Activated CD4-positive, alpha-beta T cell treated with anti-CD3 and anti-CD28 coated beads, Interleukin-2, amount 10 ng/mL, durations not matched to agents 24 days and 14 days (primary cell): ENCODE data around the gene SUPT4H1. TPM values are rescaled to one million over a fixed set of nuclear protein-coding genes. Genes with fewer than 3 reads are reported as not detected.
"Not testable (repeated sequence)": the region's sequence is repeated elsewhere in the genome, so short reads cannot be mapped to it uniquely, and the experiment has no call there.

ENCODE experiments used
- DNase-seq: peaks from one replicate; pipeline ENCODE4 v3.0.0; 2022
- H3K27ac Mint-ChIP-seq: one replicate; pipeline ENCODE4 v1.8.0; 2022; ENCODE audit warnings: mild to moderate bottlenecking, mixed read lengths
- H3K27me3 Mint-ChIP-seq: one replicate; pipeline ENCODE4 v1.8.0; 2022; ENCODE audit warnings: mixed read lengths
- H3K36me3 Mint-ChIP-seq: one replicate; pipeline ENCODE4 v1.8.0; 2022; ENCODE audit warnings: low read depth, mild to moderate bottlenecking, mixed read lengths
- H3K4me1 Mint-ChIP-seq: one replicate; pipeline ENCODE4 v1.8.0; 2021; ENCODE audit warnings: mixed read lengths
- H3K4me3 Mint-ChIP-seq: one replicate; pipeline ENCODE4 v1.8.0; 2022; ENCODE audit warnings: mild to moderate bottlenecking, moderate library complexity, mixed read lengths
- H3K9me3 Mint-ChIP-seq: one replicate; pipeline ENCODE4 v1.8.0; 2021; ENCODE audit warnings: mixed read lengths
- intact Hi-C: fragments of 100-400 bp; cut with micrococcal nuclease; formaldehyde crosslinking; loops from one replicate; pipeline ENCODE4 v1.15.1; 2023
- total RNA-seq: library from RNA; stranded (reverse); gene quantifications from 2 replicates; pipeline ENCODE4 v1.2.3, GENCODE V29; 2022

Gene SUPT4H1
- total RNA-seq, 1 donor from 2014 or later = 139 TPM

DNA sequence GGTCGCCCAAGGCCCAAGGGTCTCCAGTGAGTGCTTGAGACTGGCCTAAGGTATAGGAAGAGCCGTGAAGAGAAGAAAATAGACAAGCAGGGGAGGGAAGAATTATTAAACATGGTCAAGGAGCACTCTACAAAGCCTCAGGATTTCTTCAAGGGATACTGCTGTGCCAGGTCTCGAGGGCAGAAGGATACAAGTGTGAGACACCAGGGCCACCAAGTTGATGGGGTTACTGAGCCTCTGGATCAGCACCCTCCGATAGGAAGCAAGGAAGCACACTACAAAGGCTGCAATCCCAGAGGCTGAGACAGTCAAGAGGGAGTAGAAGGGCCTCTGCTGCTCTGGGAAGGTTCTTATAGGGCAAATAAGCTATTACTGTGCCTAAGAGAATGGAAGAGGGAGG is 6.5 kb downstream of the SUPT4H1 start:
- H3K4me3 Mint-ChIP-seq = peak overlapping the region; percentile 91
- DNase-seq = no peak
- H3K27me3 Mint-ChIP-seq = no peaks in the 10 kb centered on the region
- intact Hi-C loops = loop anchor here (2.0 kb wide), 2 partner anchors 67 to 339 kb away; partner anchors contain the start of gene SRSF1
- H3K9me3 Mint-ChIP-seq = no peaks in the 10 kb centered on the region
- H3K27ac Mint-ChIP-seq = peak overlapping the region; percentile 100
- peaks cover 90% of the 10 kb centered on the region for H3K36me3 Mint-ChIP-seq
- peaks cover 71% of the 10 kb centered on the region for H3K4me1 Mint-ChIP-seq

DNA sequence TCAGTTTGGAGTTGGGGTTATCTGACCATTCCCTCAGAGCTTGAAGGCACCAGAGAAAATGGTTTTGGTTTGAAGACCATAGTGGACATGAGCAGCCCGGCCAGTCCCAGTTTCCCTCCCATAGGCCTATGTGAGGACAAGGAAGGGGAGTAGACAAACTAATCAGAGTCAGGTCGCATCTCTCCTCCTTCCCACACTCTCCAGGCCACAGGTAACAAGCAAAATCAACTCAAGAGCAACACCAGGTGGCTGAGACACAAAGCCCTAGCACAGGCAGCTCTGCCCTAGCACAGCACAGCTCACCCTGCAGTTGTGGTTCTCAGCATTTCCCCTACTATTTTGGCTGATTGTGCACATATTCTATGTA is 7.2 kb downstream of the SUPT4H1 start:
- Mint-ChIP-seq H3K36me3 (peaks cover 92% of the 10 kb centered on the region), H3K4me3 (peak overlapping the region; percentile 91), H3K27me3 (no peaks in the 10 kb centered on the region), H3K4me1 (peaks cover 74% of the 10 kb centered on the region), H3K9me3 (no peaks in the 10 kb centered on the region), H3K27ac (peak overlapping the region; percentile 100)
- intact Hi-C loops = loop anchor here (1.0 to 2.0 kb wide), 5 partner anchors 8 to 338 kb away; partner anchors contain the start of genes SRSF1 and SUPT4H1
- DNase-seq = peak; percentile 89

DNA sequence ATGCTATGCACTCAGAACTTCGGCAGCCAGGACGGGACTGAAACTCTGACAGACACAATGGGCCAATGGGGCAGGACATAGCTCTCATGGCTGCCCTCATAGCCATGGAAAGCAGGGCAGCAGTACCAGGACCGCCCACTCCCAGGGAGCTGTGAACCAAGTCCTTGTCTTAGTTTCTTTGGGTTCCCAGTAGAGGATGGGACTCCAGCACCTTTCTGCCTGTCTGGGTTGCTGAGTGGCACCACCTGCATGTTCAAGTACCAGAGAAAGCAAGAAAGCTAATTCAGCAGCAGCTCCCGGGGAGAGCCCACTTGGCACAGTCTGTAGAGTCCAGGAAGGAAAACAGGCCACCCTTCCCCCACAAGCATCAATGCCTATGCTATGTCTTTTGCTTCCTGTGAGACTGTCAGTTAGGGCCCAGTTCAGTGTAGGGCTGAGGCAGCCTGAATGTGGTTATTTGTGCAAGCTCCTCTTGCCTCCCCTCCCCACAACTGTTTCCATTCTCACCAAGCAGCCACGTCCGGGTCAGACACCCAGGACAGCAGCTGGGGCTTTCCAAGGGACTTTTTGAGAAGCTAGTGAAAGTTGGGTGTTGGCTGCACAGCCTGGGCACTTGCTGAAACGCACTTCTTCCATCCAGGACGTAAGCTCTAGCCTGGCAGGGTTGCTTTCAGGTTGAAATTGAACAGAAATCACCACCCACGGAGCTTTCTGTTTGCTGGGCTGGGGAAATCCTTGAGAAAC is 7.8 kb downstream of the SUPT4H1 start:
- Mint-ChIP-seq H3K4me3 (peak overlapping the region; percentile 91), H3K36me3 (peaks cover 91% of the 10 kb centered on the region), H3K27ac (peak overlapping the region; percentile 100), H3K9me3 (no peaks in the 10 kb centered on the region), H3K4me1 (peaks cover 72% of the 10 kb centered on the region), H3K27me3 (no peaks in the 10 kb centered on the region)
- intact Hi-C loops = loop anchor here (1.0 to 2.0 kb wide), 5 partner anchors 8 to 337 kb away; partner anchors contain the start of genes SRSF1 and SUPT4H1
- DNase-seq = peak; percentile 97

DNA sequence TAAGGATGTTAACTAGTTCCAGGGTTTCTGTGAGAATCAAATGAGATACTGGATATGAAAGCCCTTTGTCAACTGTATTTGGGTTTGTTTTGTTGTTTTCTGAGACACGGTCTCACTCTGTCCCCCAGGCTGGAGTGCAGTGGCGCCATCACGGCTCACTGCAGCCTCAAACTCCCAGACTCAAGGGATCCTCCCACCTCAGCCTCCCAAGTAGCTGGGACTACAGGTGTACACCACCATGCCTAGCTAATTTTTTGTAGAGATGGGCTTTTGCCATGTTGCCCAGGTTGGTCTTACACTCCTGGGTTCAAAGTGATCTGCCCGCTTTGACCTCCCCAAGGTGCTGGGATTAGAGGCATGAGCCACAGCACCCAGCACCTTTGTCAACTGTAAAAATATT is 8.9 kb downstream of the SUPT4H1 start:
- peak overlapping the region; percentile 100 for H3K27ac Mint-ChIP-seq
- peaks cover 84% of the 10 kb centered on the region for H3K36me3 Mint-ChIP-seq
- H3K4me1 Mint-ChIP-seq = peaks cover 71% of the 10 kb centered on the region
- peak overlapping the region; percentile 91 for H3K4me3 Mint-ChIP-seq
- no peaks in the 10 kb centered on the region for H3K9me3 Mint-ChIP-seq
- no peaks in the 10 kb centered on the region for H3K27me3 Mint-ChIP-seq
- peak; percentile 58 for DNase-seq
- intact Hi-C loops = no loop called here

DNA sequence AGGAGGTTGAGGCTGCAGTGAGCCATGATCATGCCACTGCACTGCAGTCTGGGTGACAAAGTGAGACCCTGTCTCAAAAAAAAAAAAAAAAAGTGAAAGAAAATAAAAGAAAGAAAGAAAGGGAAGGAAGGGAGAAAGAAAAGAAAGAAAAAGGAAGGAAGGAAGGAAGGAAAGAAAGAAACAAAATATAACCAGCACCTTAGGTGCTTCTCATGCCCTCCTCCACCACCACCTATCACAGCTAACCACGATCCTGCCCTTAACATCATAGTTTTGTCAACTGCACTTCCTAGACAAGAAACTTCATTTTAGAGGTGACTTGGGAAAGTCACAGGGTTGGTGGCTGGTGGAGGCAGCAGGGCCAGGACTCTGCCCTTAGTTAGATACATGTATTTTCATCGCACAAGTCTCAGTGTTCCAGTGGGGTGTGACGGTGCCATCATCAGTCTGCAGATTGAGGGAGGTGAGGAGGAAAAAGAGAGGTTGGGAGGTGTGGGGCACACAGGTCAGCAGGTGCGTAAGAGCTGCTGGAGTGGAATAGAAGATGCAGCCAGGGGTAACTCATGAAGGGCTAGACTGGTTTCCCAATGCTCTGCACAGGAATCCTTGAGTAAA is 10.0 kb downstream of the SUPT4H1 start:
- peaks cover 71% of the 10 kb centered on the region for H3K4me1 Mint-ChIP-seq
- H3K4me3 Mint-ChIP-seq = peak overlapping the region; percentile 91
- intact Hi-C loops = no loop called here
- H3K27ac Mint-ChIP-seq = peak overlapping the region; percentile 100
- peak; percentile 68 for DNase-seq
- no peaks in the 10 kb centered on the region for H3K27me3 Mint-ChIP-seq
- H3K36me3 Mint-ChIP-seq = peaks cover 72% of the 10 kb centered on the region
- no peaks in the 10 kb centered on the region for H3K9me3 Mint-ChIP-seq

DNA sequence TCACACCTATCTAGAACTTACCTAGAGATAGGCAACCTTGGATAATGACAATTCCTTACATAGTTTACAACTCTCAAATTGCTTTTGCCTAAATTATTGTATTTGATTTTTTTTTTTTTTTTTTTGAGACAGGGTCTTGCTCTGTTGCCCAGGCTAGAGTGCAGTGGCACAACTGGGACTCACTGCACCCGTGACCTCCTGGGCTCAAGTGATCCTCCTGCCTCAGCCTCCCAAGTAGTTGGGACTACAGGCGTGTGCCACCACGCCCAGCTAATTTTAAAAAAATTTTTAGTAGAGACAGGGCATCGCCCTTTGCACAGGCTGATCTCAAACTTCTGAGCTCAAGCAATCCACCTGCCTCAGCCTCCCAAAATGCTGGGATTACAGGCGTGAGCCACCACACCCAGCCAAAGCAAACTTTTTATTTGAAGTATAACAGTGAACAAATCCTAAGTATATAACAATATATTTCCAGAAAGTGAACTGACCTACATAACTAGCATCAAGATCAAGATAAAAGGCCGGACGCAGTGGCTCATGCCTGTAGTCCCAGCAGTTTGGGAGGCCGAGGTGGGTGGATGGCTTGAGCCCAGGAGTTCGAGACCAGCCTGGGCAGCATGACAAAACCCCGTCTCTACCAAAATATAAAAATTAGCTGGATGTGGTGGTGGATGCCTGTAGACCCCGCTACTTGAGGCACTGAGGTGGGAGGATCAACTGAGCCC is 10.7 kb downstream of the SUPT4H1 start:
- H3K9me3 Mint-ChIP-seq, intact Hi-C loops, H3K27me3 Mint-ChIP-seq: not testable (repeated sequence)
- Mint-ChIP-seq H3K4me1 (peaks cover 71% of the 10 kb centered on the region), H3K4me3 (peak overlapping the region; percentile 91), H3K27ac (peak overlapping the region; percentile 100), H3K36me3 (peaks cover 65% of the 10 kb centered on the region)
- peak; percentile 58 for DNase-seq

DNA sequence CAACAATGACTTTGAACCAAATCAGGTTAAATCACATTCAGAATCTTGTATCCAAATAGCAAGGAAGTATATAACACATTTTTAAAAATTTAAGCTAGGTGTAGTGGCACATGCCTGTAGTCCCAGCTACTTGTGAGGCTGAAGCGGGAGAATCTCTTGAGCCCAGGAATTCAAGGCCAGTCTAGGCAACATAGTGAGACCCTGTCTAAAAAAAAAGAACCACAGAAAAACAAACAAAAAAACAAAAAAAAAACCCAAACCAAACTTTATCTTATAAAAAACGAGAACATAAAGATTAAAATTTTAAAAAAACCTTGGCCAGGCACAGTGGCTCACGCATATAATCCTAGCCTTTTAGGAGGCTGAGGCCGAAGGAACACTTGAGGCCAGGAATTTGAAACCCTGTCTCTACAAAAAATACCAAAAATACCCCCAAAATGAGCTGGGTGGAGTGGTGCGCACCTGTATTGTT is 11.6 kb downstream of the SUPT4H1 start:
- Mint-ChIP-seq H3K4me1 (peaks cover 71% of the 10 kb centered on the region), H3K27ac (peak overlapping the region; percentile 100), H3K4me3 (peak overlapping the region; percentile 91), H3K27me3 (no peaks in the 10 kb centered on the region), H3K36me3 (peaks cover 57% of the 10 kb centered on the region), H3K9me3 (no peaks in the 10 kb centered on the region)
- no peak for DNase-seq
- intact Hi-C loops = no loop called here

DNA sequence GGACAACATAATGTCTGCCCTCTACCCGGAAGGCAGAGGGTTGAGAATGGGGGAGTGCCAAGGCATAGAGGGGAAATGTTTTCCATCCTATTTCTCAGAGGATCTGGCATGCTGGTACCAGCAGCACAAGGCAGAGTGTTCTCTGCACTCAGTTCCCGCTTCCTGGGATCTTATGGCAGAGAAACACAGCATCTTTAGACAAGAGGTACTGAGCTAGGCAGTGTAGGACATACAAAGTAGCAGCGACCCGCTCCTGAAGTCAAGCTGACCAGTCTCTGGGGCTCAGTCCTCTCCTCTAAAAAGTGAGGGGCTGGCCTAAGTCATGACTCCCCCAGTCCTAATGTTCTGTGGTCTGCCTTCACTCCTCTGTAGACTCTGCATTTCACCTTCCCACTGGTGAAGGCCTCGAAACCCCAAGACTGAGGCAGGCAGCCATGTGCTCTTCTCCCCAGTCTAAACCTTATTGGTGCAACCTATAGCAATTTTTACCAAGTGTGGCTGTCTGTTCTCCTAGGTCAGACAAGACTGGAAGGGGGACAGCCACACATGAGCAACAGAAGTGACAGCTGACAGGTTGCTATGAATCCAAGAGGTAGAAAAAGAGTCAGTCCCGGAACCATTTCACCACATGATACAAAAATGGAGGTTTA is 12.1 kb downstream of the SUPT4H1 start:
- Mint-ChIP-seq H3K27ac (peak overlapping the region; percentile 100), H3K4me3 (peak overlapping the region; percentile 91), H3K27me3 (no peaks in the 10 kb centered on the region), H3K4me1 (peaks cover 70% of the 10 kb centered on the region), H3K9me3 (no peaks in the 10 kb centered on the region), H3K36me3 (peaks cover 51% of the 10 kb centered on the region)
- intact Hi-C loops = loop anchor here (2.0 to 10.0 kb wide), 8 partner anchors 13 to 1502 kb away; partner anchors contain the start of genes PRR11, SKA2, SUPT4H1 and VEZF1
- DNase-seq = peak; percentile 77

DNA sequence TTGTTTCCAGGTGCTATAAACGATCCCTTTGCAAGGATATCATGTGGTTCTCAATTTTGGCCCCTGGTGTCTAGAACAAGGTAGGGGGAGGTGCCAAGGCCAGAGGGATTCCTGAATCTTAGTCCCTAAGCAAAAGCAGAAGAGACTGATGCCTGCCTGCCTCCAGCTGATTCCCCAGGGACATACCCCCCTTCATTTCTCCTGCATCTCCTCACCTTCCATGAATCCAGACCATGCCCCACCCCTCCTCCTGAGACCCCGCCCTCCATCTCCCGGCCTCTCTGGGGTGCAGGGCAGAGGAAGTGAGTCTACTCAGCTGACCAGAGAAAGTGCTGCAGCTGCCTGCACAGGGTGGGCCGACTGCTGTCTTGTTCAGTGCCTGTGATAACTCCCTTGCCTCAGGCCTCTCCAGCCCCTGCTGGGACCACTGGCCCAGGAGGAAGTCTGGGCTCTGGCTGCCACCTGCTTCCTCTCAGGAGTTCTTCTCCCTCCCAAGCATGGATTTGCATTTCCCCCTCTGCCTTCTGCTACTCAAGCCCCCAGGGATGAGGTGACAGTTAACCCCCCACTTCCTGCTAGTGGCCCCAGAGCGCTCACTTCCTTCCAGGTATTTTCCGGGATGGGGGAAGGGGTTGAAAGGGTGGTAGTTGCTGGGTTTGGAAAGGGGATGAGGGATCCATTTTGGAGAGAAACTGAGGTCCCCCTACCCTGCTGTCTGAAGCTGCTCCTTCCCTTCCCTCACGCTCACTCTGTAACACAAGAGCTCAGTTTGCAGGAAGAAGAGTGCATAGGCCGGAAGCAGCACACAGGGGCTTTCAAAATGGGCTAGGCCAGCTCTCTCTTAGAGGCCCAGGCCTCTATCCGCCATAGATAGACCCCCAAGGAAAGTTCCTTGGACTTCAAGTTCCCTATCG is 12.9 kb downstream of the SUPT4H1 start:
- Mint-ChIP-seq H3K27ac (peak overlapping the region; percentile 100), H3K27me3 (no peaks in the 10 kb centered on the region), H3K36me3 (peaks cover 50% of the 10 kb centered on the region), H3K4me1 (peaks cover 69% of the 10 kb centered on the region), H3K9me3 (no peaks in the 10 kb centered on the region), H3K4me3 (peak overlapping the region; percentile 91)
- intact Hi-C loops = loop anchor here (1.0 to 10.0 kb wide), 9 partner anchors 10 to 1503 kb away; partner anchors contain the start of genes PRR11, SKA2, SUPT4H1 and VEZF1
- peak; percentile 92 for DNase-seq

DNA sequence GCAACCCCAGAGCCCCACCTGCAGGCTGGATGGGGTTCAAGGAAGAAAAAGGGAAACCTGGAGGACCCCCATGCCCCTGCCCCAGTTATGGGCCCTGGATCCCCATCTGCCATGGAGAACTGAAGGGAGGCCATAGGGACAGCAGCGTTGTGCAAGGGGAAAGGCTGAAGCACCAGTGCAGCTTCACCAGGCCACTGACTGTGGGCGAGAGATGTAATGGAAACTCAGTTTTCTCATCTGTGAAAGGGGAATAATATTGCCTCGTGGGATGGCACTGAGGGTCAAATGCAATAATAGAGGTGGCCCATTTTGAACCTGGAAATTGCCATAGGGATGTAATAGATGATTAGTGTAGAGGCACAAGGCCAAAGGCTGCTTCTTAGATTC is 13.6 kb downstream of the SUPT4H1 start:
- no peaks in the 10 kb centered on the region for H3K9me3 Mint-ChIP-seq
- DNase-seq = no peak
- intact Hi-C loops = loop anchor here (1.0 to 10.0 kb wide), 9 partner anchors 9 to 1504 kb away; partner anchors contain the start of genes PRR11, SKA2, SUPT4H1 and VEZF1
- peak overlapping the region; percentile 100 for H3K27ac Mint-ChIP-seq
- H3K4me3 Mint-ChIP-seq = peak overlapping the region; percentile 91
- no peaks in the 10 kb centered on the region for H3K27me3 Mint-ChIP-seq
- H3K4me1 Mint-ChIP-seq = peaks cover 66% of the 10 kb centered on the region
- H3K36me3 Mint-ChIP-seq = peaks cover 45% of the 10 kb centered on the region

DNA sequence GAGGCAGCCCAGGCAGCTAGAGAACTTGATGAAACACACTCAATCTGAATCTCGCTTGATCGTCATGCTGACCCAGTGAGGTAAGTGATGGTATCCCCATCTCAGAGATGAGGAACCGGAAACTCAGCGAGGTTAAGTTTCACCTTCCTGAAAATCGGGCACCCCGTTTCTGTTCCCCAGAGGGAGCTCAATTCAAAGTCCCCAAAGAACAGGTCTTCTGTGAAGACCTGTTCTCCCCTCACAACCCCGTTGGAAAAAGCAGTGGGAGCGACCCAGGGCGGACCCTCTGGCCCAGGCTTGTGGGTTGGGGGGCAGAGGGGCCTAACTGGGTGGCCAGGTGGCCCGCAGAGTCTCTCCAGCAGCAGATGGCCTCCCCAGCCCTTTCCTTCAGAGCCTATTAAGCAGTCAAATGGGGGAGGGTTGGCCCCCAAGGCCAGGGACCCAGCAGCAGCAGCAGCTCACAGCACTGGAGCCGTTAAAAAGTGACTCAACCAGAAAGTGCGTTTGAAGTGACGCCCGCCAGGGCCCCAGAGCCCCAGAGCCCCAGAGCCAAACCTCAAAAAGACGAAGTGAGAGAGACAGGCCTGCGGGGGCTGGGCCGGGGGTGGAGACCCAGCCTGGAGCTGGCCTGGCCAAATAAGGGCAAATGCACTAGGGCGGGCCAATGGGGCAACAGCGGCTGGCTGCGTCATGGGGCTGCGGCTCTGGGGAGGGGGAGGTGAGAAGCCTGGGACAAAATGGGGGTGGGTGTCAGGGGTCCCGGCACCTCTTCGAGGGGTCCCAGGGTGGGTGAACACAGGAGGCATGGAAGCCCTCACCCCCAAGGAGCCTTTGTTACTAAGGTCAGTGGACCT is 14.2 kb downstream of the SUPT4H1 start:
- Mint-ChIP-seq H3K36me3 (peaks cover 43% of the 10 kb centered on the region), H3K27me3 (no peaks in the 10 kb centered on the region), H3K4me1 (peaks cover 59% of the 10 kb centered on the region), H3K27ac (peak overlapping the region; percentile 100), H3K9me3 (no peaks in the 10 kb centered on the region), H3K4me3 (peak overlapping the region; percentile 91)
- peak; percentile 98 for DNase-seq
- intact Hi-C loops = loop anchor here (1.0 to 10.0 kb wide), 9 partner anchors 9 to 1504 kb away; partner anchors contain the start of genes PRR11, SKA2, SUPT4H1 and VEZF1
